Hepatocyte (in vitro differentiated cells): ENCODE data around the gene SLIT2. TPM values are rescaled to one million over a fixed set of nuclear protein-coding genes. Genes with fewer than 3 reads are reported as not detected.

Experiments used
- DNase-seq: peaks from one replicate; pipeline ENCODE4 v3.0.0-alpha.2; 2016; ENCODE audit warnings: low spot score
- H2AFZ ChIP-seq: fragments of 200-600 bp; sonication (generic); 2 replicates; pipeline ENCODE4 v1.6.0; 2016; ENCODE audit warnings: antibody characterized with exemption, mild to moderate bottlenecking
- H3K27ac ChIP-seq: fragments of 200-600 bp; sonication (generic); 2 replicates; pipeline ENCODE4 v1.5.1; 2016; ENCODE audit warnings: mild to moderate bottlenecking
- H3K27me3 ChIP-seq: fragments of 200-600 bp; sonication (generic); 2 replicates; pipeline ENCODE4 v1.6.1; 2016
- H3K36me3 ChIP-seq: fragments of 200-600 bp; sonication (generic); replicated peaks from 2 replicates; pipeline ENCODE4 v1.5.1; 2016; ENCODE audit warnings: low read depth; ENCODE audit not compliant: insufficient read depth
- H3K4me1 ChIP-seq: fragments of 200-600 bp; sonication (generic); 2 replicates; pipeline ENCODE4 v1.5.1; 2016; ENCODE audit warnings: mild to moderate bottlenecking, moderate library complexity; ENCODE audit not compliant: insufficient read depth
- H3K4me2 ChIP-seq: fragments of 200-600 bp; sonication (generic); 2 replicates; pipeline ENCODE4 v1.6.0; 2016
- H3K4me3 ChIP-seq: fragments of 200-600 bp; sonication (generic); 2 replicates; pipeline ENCODE4 v1.5.1; 2016; ENCODE audit warnings: mild to moderate bottlenecking
- H3K79me2 ChIP-seq: fragments of 200-600 bp; sonication (generic); 2 replicates; pipeline ENCODE4 v1.6.0; 2017; ENCODE audit warnings: mild to moderate bottlenecking
- H3K9me2 ChIP-seq: fragments of 200-600 bp; sonication (generic); replicated peaks from 2 replicates; pipeline ENCODE4 v1.6.0; 2017; ENCODE audit warnings: mild to moderate bottlenecking; ENCODE audit not compliant: insufficient read depth
- H3K9me3 ChIP-seq: fragments of 200-600 bp; sonication (generic); 2 replicates; pipeline ENCODE4 v1.5.1; 2016; ENCODE audit warnings: low read depth, mild to moderate bottlenecking
- H4K20me1 ChIP-seq: fragments of 200-600 bp; sonication (generic); 2 replicates; pipeline ENCODE4 v1.6.0; 2016; ENCODE audit warnings: mild to moderate bottlenecking; ENCODE audit not compliant: insufficient read depth, poor library complexity, severe bottlenecking
- CTCF ChIP-seq: fragments of 200-600 bp; sonication (generic); IDR thresholded peaks from 2 replicates; pipeline ENCODE4 v1.5.1; 2016; ENCODE audit warnings: antibody characterized with exemption, mild to moderate bottlenecking; ENCODE audit not compliant: poor library complexity
- EZH2 ChIP-seq: fragments of 200-600 bp; sonication (generic); IDR thresholded peaks from 2 replicates; pipeline ENCODE4 v1.6.1; 2016; ENCODE audit warnings: antibody characterized with exemption, mild to moderate bottlenecking, borderline replicate concordance
- EZH2phosphoT487 ChIP-seq: fragments of 200-600 bp; sonication (generic); IDR thresholded peaks from one replicate; pipeline ENCODE4 v1.6.1; 2018; ENCODE audit warnings: antibody characterized with exemption, mild to moderate bottlenecking, low read depth, moderate library complexity; ENCODE audit not compliant: unreplicated experiment, severe bottlenecking
- WGBS: methylation state at CpG from one replicate; pipeline ENCODE4 v1.1.6; 2016; ENCODE audit warnings: low lambda C conversion rate; ENCODE audit errors: missing lambda C conversion rate; 5-methylcytosine and 5-hydroxymethylcytosine counted together
- polyA plus RNA-seq: library from polyadenylated mRNA; unstranded; fragments of >200 nt; fragmentation: Nextera tagmentation; extraction: Ambion mirVana; gene quantifications from 2 replicates; pipeline ENCODE4 v1.2.1, GENCODE V29; 2016
- total RNA-seq: library from RNA; depleted of rRNA; stranded (reverse); fragments of >200 nt; gene quantifications from 2 replicates; pipeline ENCODE4 v1.2.3, GENCODE V29; 2014

Gene SLIT2
- total and polyA plus RNA-seq, 2 experiments from 2014 or later = 29.2 to 33.1 TPM

DNA sequence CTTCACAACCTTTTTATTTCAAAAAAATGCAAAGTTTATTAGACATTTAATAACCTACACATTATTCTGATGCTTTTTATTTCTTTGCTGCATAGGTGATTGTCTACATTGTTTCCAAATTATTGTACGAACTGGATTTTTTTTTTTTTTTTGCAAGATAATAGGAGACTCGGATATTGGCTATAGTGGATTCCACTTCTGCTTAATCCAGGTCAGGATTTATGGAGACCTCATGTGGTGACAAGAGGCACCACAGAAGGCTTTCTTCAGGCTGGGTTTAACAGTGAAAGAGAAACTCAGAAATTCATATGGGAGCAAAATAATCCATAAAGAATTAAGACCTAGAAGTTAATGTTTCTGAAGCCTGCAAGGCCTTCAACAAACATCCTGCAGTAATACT lies 2.4 kb upstream of the SLIT2 start:
- Histone ChIP-seq H3K9me3 (no peaks in the 10 kb centered on the region), H3K27me3 (peaks cover 11% of the 10 kb centered on the region), H4K20me1 (peaks cover 13% of the 10 kb centered on the region), H2AFZ (no peak overlapping the region), H3K36me3 (no peaks in the 10 kb centered on the region), H3K9me2 (no peaks in the 10 kb centered on the region), H3K4me3 (no peak overlapping the region), H3K4me1 (peaks cover 5% of the 10 kb centered on the region), H3K27ac (no peak overlapping the region), H3K79me2 (peaks cover 15% of the 10 kb centered on the region), H3K4me2 (no peak overlapping the region)
- DNase-seq = peak; percentile 21
- 40% methylated on average over 2 of the region's 2 CpGs for WGBS
- TF ChIP-seq EZH2 (no peak), CTCF (peak; percentile 51), EZH2phosphoT487 (no peak)

DNA sequence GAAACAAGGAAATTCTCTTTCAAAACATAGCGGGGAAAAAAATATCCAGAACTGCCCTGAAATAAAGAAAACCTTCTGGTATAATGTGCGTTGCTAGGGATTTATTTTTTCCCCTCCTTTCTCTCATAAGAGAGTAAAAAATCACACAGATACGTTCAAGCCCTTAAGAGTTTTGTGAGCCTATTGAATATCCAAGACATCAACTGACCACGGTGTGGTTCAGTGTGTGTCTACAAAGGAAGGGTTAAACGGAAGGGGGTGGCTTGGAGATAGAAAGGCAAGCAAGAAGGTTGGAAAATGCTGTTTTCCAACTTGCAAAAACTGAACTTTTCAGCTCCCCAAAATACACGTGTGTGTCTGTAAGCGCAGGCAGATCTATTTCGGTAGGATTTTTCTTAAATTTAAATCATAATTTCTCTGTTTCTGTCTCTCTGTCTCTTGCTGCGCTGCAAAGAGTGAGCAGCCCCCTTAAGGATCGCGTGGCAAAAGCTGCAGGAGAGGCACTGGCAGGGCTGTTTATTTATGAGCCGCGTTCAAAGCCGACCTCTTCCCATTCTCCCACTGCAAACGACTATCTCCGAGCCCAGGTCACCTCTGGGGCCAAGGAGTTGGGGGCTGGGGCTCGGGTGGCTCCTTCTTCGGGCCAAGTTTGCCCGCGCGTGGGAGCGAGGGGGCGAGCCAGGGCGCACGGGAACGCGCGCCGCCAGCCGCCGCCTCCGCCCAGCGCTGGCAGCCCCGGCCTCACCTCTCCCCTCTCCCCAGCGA lies 492 bp upstream of the SLIT2 start:
- Histone ChIP-seq H4K20me1 (peaks cover 24% of the 10 kb centered on the region), H3K27ac (peak overlapping the region; percentile 30), H3K79me2 (peaks cover 32% of the 10 kb centered on the region), H3K4me2 (peak overlapping the region; percentile 88), H2AFZ (peak overlapping the region; percentile 91), H3K9me3 (no peaks in the 10 kb centered on the region), H3K4me1 (peaks cover 5% of the 10 kb centered on the region), H3K36me3 (no peaks in the 10 kb centered on the region), H3K4me3 (peak overlapping the region; percentile 83), H3K9me2 (no peaks in the 10 kb centered on the region), H3K27me3 (peaks cover 23% of the 10 kb centered on the region)
- 4% methylated on average over 35 of the region's 35 CpGs for WGBS
- TF ChIP-seq EZH2 = no peak
- TF ChIP-seq CTCF = no peak
- no peak for TF ChIP-seq EZH2phosphoT487
- no peak for DNase-seq

DNA sequence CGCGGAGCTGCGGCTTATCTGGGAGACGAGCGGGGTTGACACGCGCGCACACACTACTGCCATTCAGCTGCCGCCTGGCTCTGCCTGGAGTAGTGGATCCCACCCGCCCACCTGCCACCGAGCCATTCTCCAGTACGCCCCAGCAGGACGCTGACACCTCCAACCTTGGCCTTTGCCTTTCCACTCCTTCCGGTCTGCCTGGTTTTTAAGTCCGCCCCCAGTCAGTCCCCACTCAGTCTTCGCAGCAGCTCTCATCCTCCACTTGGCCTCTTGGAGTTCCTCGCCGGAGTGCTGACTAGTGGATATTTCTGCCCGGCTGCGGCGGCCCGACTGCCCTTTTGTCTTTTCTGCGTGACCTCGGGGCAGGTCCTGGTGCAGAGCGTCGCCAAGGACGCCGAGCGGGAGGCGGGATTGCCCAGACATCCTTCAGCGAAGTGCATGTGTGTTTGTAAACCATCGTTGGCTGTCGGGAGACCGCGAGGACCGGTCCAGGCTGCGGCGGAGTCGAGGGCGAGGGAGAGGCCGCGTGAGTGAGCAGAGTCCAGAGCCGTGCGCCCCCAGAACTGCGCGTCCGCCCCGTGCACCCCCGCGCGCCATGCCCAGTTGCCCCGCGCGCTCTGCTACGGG lies 1.1 kb downstream of the SLIT2 start:
- Histone ChIP-seq H3K36me3 (no peaks in the 10 kb centered on the region), H3K27me3 (peaks cover 23% of the 10 kb centered on the region), H3K4me1 (peaks cover 5% of the 10 kb centered on the region), H4K20me1 (peaks cover 29% of the 10 kb centered on the region), H3K27ac (no peak overlapping the region), H3K4me2 (peak overlapping the region; percentile 88), H2AFZ (peak overlapping the region; percentile 91), H3K4me3 (peak overlapping the region; percentile 83), H3K9me3 (no peaks in the 10 kb centered on the region), H3K79me2 (peaks cover 39% of the 10 kb centered on the region), H3K9me2 (no peaks in the 10 kb centered on the region)
- DNase-seq = peak; percentile 37
- TF ChIP-seq CTCF (no peak), EZH2phosphoT487 (no peak), EZH2 (no peak)
- under 1% methylated on average over 52 of the region's 55 CpGs for WGBS
